Measurements from ENCODE around the gene MBOAT1.

GRCh38 chr6:20251525-20251924, 39.3 kb upstream of the MBOAT1 start:
- TF ChIP-seq GATA3 (IDR thresholded peaks at IDR 0.05; ENCODE audit: low read depth, low read length) (no peak), GATA2 (IDR thresholded peaks at IDR 0.05; ENCODE audit: low read depth, low read length) (no peak)

Data from SH-SY5Y (cell line).